HCT116 (cell line): ENCODE measurements around the gene TLCD1. TPM values are rescaled to one million over a fixed set of nuclear protein-coding genes. Genes with fewer than 3 reads are reported as not detected.

Experiments
- ATAC-seq: fragments of 200-7000 bp; cut with Tn5 transposase; 2 replicates; pipeline ENCODE4 v1.9.1; 2020; ENCODE audit warnings: mild to moderate bottlenecking, moderate library complexity
- BruUV-seq: library from RNA; stranded (reverse); fragments of 400-500 nt; replicated peaks from 2 replicates; lab custom pipeline; 2021; lab: Mats Ljungman, UMichigan
- CTCF ChIA-PET: fragments of 300-600 bp; sonication (Branson Sonifier 250); formaldehyde crosslinking; loops from one replicate; lab custom pipeline; 2021; ENCODE audit warnings: antibody characterized with exemption; lab: Charles Lee
- POLR2A ChIA-PET: fragments of 300-600, 350-600 bp; sonication (Branson Sonifier 250); formaldehyde crosslinking; loops from one replicate; lab custom pipeline; 2021; ENCODE audit warnings: antibody characterized with exemption; lab: Charles Lee
- RAD21 ChIA-PET, 2 experiments: fragments of 300-600 bp; sonication (Branson Sonifier 250); formaldehyde crosslinking; loops; one replicate each; lab custom pipeline; 2023; ENCODE audit warnings: low total read pairs in 2 of 2; ENCODE audit not compliant: uncharacterized antibody in 2 of 2, unreplicated experiment in 2 of 2, low non-redundant PET in 1 of 2; lab: Charles Lee
- DNase-seq: peaks from one replicate; pipeline ENCODE4 v3.0.0-alpha.2; 2010; ENCODE audit warnings: low read depth, low spot score
- H2AFZ ChIP-seq: fragments of 200-600 bp; shearing (Covaris generic), sonication (generic); 2 replicates; pipeline ENCODE4 v1.6.1; 2017; ENCODE audit warnings: low read depth, mixed run types, mixed read lengths, antibody characterized with exemption, low read length; ENCODE audit not compliant: poor library complexity, severe bottlenecking
- H3K27ac ChIP-seq: 2 replicates; pipeline ENCODE4 v1.5.1; 2012; ENCODE audit warnings: low read depth, low read length
- H3K27me3 ChIP-seq: fragments of 200-600 bp; sonication (generic); 2 replicates; pipeline ENCODE4 v1.6.1; 2016; ENCODE audit warnings: mixed run types, low read length, mixed read lengths; ENCODE audit not compliant: insufficient read depth
- H3K36me3 ChIP-seq, 2 experiments: fragments of 200-500 bp in 1 of 2; fragments of 200-600 bp in 1 of 2; sonication (Bioruptor generic) in 1 of 2; sonication (generic) in 1 of 2; 2 replicates each; pipeline versions ENCODE4 v1.5.1 to v1.6.1; 2014 to 2016; ENCODE audit warnings: low read length in 2 of 2, inconsistent platforms in 1 of 2, mixed read lengths in 1 of 2, mixed run types in 1 of 2; ENCODE audit not compliant: insufficient read depth in 2 of 2, control insufficient read depth in 1 of 2
- H3K4me1 ChIP-seq, 2 experiments: fragments of 200-600 bp in 1 of 2; sonication (generic) in 1 of 2; 2 replicates each; pipeline versions ENCODE4 v1.5.1 to v1.6.1; 2012 to 2017; ENCODE audit warnings: low read length in 2 of 2, inconsistent platforms in 1 of 2, mild to moderate bottlenecking in 1 of 2, mixed read lengths in 1 of 2, mixed run types in 1 of 2, moderate library complexity in 1 of 2; ENCODE audit not compliant: insufficient read depth in 2 of 2, control insufficient read depth in 1 of 2
- H3K4me2 ChIP-seq: fragments of 200-600 bp; sonication (generic); 2 replicates; pipeline ENCODE4 v1.6.1; 2017; ENCODE audit warnings: mixed run types, low read length, mixed read lengths
- H3K4me3 ChIP-seq, 2 experiments: fragments of 200-600 bp in 1 of 2; sonication (generic) in 1 of 2; replicated peaks in 1 of 2; 2 replicates each; pipeline ENCODE4 v1.5.1; 2011 to 2016; ENCODE audit warnings: low read length in 2 of 2, control low read depth in 1 of 2, low read depth in 1 of 2, mild to moderate bottlenecking in 1 of 2, mixed read lengths in 1 of 2, mixed run types in 1 of 2
- H3K79me2 ChIP-seq: fragments of 200-600 bp; sonication (generic); 2 replicates; pipeline ENCODE4 v1.6.1; 2017; ENCODE audit warnings: mild to moderate bottlenecking, mixed run types, low read length, moderate library complexity, mixed read lengths; ENCODE audit not compliant: insufficient read depth
- H3K9ac ChIP-seq: fragments of 200-600 bp; sonication (generic); 2 replicates; pipeline ENCODE4 v1.6.1; 2016; ENCODE audit warnings: low read length, mixed read lengths
- H3K9me2 ChIP-seq: fragments of 200-600 bp; sonication (generic), shearing (Covaris generic); 2 replicates; pipeline ENCODE4 v1.6.1; 2017; ENCODE audit warnings: mixed run types, mild to moderate bottlenecking, moderate library complexity; ENCODE audit not compliant: insufficient read depth
- H3K9me3 ChIP-seq, 2 experiments: fragments of 200-500 bp in 1 of 2; fragments of 200-600 bp in 1 of 2; sonication (Bioruptor generic) in 1 of 2; sonication (generic) in 1 of 2; 2 replicates each; pipeline ENCODE4 v1.6.1; 2014 to 2017; ENCODE audit warnings: low read length in 2 of 2, mixed read lengths in 2 of 2, inconsistent platforms in 1 of 2, low read depth in 1 of 2, mild to moderate bottlenecking in 1 of 2, mixed run types in 1 of 2, moderate library complexity in 1 of 2; ENCODE audit not compliant: control insufficient read depth in 1 of 2, insufficient read depth in 1 of 2
- H4K20me1 ChIP-seq: fragments of 200-600 bp; sonication (generic), shearing (Covaris generic); 2 replicates; pipeline ENCODE4 v1.6.1; 2017; ENCODE audit warnings: mixed run types, mild to moderate bottlenecking, moderate library complexity; ENCODE audit not compliant: insufficient read depth
- CBX3 ChIP-seq: IDR thresholded peaks from 2 replicates; pipeline ENCODE4 v1.6.1; 2012; ENCODE audit warnings: low read depth
- CEBPB ChIP-seq: IDR thresholded peaks from 2 replicates; pipeline ENCODE4 v1.6.1; 2012; ENCODE audit warnings: low read depth
- EGR1 ChIP-seq: IDR thresholded peaks from 2 replicates; pipeline ENCODE4 v1.6.1; 2012; ENCODE audit warnings: low read depth
- ELF1 ChIP-seq: IDR thresholded peaks from 2 replicates; pipeline ENCODE4 v1.6.1; 2012; ENCODE audit warnings: low read depth, borderline replicate concordance
- EZH2 ChIP-seq: fragments of 200-600 bp; sonication (generic); IDR thresholded peaks from 2 replicates; pipeline ENCODE4 v1.6.1; 2017; ENCODE audit warnings: antibody characterized with exemption, mixed run types
- FOSL1 ChIP-seq: IDR thresholded peaks from 2 replicates; pipeline ENCODE4 v1.6.1; 2012; ENCODE audit warnings: low read depth
- JUND ChIP-seq: IDR thresholded peaks from 2 replicates; pipeline ENCODE4 v1.6.1; 2012
- POLR2A ChIP-seq: IDR thresholded peaks from 2 replicates; pipeline ENCODE4 v1.7.0; 2011; ENCODE audit warnings: borderline replicate concordance; ENCODE audit not compliant: insufficient read depth, insufficient read length; ENCODE audit errors: extremely low read depth
- POLR2AphosphoS5 ChIP-seq: IDR thresholded peaks from 2 replicates; pipeline ENCODE4 v1.6.1; 2011; ENCODE audit warnings: mild to moderate bottlenecking, low read depth, low read length, moderate library complexity
- RAD21 ChIP-seq: IDR thresholded peaks from 2 replicates; pipeline ENCODE4 v1.6.1; 2012; ENCODE audit warnings: low read depth, mild to moderate bottlenecking
- SIN3A ChIP-seq: IDR thresholded peaks from 2 replicates; pipeline ENCODE4 v1.6.1; 2012; ENCODE audit warnings: low read depth
- TCF7L2 ChIP-seq: IDR thresholded peaks from 2 replicates; pipeline ENCODE4 v1.7.0; 2011; ENCODE audit warnings: borderline replicate concordance, inconsistent platforms; ENCODE audit not compliant: insufficient read depth, insufficient read length; ENCODE audit errors: extremely low read depth
- YY1 ChIP-seq: IDR thresholded peaks from 2 replicates; pipeline ENCODE4 v1.6.1; 2011; ENCODE audit warnings: low read length, low read depth, moderate library complexity, mild to moderate bottlenecking; ENCODE audit not compliant: insufficient replicate concordance; ENCODE audit errors: extremely low read depth
- ZFX ChIP-seq: fragments of 450-650 bp; IDR thresholded peaks from 2 replicates; pipeline ENCODE4 v1.6.1; 2017
- ZNF274 ChIP-seq: fragments of 200-500 bp; sonication (Bioruptor generic); IDR thresholded peaks from 2 replicates; pipeline ENCODE4 v1.6.1; 2014; ENCODE audit warnings: mild to moderate bottlenecking, low read depth, low read length, inconsistent platforms
- intact Hi-C: fragments of 100-400 bp; cut with micrococcal nuclease; formaldehyde crosslinking; loops from 2 replicates; pipeline ENCODE4 v1.10.0; 2022
- total RNA-seq: library from RNA; stranded (reverse); gene quantifications from one replicate; pipeline ENCODE4 v1.2.1, GENCODE V29; 2021; ENCODE audit not compliant: unreplicated experiment
- TF ChIP-seq, protein P1 (sequence below): IDR thresholded peaks from 2 replicates; pipeline ENCODE4 v1.6.1; 2012; ENCODE audit warnings: low read depth
- TF ChIP-seq, protein P2 (sequence below): IDR thresholded peaks from 2 replicates; pipeline ENCODE4 v1.6.1; 2011; ENCODE audit warnings: mild to moderate bottlenecking, low read length, moderate library complexity; ENCODE audit not compliant: insufficient replicate concordance; ENCODE audit errors: extremely low read depth
- TF ChIP-seq, protein P3 (sequence below): IDR thresholded peaks from 2 replicates; pipeline ENCODE4 v1.6.1; 2012

The TLCD1 gene
- total RNA-seq, 1 experiment from 2014 or later = 28.3 TPM

DNA sequence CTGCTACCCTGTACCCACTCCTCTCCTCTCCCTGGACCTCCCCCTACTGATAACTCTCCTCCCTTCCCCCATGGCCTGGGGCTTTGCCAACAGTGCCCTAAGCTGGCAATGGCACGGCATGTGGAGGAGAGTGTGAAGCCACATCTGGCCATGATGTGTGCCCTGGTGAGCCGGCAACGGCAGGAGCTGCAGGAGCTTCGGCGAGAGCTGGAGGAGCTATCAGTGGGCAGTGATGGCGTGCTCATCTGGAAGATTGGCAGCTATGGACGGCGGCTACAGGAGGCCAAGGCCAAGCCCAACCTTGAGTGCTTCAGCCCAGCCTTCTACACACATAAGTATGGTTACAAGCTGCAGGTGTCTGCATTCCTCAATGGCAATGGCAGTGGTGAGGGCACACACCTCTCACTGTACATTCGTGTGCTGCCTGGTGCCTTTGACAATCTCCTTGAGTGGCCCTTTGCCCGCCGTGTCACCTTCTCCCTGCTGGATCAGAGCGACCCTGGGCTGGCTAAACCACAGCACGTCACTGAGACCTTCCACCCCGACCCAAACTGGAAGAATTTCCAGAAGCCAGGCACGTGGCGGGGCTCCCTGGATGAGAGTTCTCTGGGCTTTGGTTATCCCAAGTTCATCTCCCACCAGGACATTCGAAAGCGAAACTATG is 23.0 kb upstream of the TLCD1 start:
- H3K4me1 ChIP-seq = peaks cover 22 to 46% of the 10 kb centered on the region in 2 experiments
- ChIA-PET RAD21 (interaction anchor here in 1 of 2 experiments (1.9 kb wide), 1 partner anchor 22 kb away, joined by 28 read pairs; the partner anchor contains the start of genes NEK8 and TLCD1), CTCF (interaction anchor here (3.8 to 13.6 kb wide), 2 partner anchors 13 to 22 kb away, joined by 41 to 207 read pairs; partner anchors contain the start of genes NEK8 and TLCD1), POLR2A (interaction anchor here (1.2 to 11.6 kb wide), 3 partner anchors 20 to 29 kb away, joined by 3 to 149 read pairs (median 5); partner anchors contain the start of genes NEK8, RPL23A and TLCD1)
- H3K27me3 ChIP-seq = no peaks in the 10 kb centered on the region
- H3K4me3 ChIP-seq = no peak overlapping the region
- H3K9ac ChIP-seq = no peak overlapping the region
- intact Hi-C loops = no loop called here
- TF ChIP-seq, protein P1, sequence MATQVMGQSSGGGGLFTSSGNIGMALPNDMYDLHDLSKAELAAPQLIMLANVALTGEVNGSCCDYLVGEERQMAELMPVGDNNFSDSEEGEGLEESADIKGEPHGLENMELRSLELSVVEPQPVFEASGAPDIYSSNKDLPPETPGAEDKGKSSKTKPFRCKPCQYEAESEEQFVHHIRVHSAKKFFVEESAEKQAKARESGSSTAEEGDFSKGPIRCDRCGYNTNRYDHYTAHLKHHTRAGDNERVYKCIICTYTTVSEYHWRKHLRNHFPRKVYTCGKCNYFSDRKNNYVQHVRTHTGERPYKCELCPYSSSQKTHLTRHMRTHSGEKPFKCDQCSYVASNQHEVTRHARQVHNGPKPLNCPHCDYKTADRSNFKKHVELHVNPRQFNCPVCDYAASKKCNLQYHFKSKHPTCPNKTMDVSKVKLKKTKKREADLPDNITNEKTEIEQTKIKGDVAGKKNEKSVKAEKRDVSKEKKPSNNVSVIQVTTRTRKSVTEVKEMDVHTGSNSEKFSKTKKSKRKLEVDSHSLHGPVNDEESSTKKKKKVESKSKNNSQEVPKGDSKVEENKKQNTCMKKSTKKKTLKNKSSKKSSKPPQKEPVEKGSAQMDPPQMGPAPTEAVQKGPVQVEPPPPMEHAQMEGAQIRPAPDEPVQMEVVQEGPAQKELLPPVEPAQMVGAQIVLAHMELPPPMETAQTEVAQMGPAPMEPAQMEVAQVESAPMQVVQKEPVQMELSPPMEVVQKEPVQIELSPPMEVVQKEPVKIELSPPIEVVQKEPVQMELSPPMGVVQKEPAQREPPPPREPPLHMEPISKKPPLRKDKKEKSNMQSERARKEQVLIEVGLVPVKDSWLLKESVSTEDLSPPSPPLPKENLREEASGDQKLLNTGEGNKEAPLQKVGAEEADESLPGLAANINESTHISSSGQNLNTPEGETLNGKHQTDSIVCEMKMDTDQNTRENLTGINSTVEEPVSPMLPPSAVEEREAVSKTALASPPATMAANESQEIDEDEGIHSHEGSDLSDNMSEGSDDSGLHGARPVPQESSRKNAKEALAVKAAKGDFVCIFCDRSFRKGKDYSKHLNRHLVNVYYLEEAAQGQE = no peak
- no peak for TF ChIP-seq ELF1
- no peak for TF ChIP-seq POLR2AphosphoS5
- TF ChIP-seq EGR1 = no peak
- no peak for TF ChIP-seq YY1
- no peak for TF ChIP-seq JUND
- TF ChIP-seq EZH2 = no peak
- no peak for TF ChIP-seq POLR2A
- TF ChIP-seq ZFX = no peak
- TF ChIP-seq, protein P2, sequence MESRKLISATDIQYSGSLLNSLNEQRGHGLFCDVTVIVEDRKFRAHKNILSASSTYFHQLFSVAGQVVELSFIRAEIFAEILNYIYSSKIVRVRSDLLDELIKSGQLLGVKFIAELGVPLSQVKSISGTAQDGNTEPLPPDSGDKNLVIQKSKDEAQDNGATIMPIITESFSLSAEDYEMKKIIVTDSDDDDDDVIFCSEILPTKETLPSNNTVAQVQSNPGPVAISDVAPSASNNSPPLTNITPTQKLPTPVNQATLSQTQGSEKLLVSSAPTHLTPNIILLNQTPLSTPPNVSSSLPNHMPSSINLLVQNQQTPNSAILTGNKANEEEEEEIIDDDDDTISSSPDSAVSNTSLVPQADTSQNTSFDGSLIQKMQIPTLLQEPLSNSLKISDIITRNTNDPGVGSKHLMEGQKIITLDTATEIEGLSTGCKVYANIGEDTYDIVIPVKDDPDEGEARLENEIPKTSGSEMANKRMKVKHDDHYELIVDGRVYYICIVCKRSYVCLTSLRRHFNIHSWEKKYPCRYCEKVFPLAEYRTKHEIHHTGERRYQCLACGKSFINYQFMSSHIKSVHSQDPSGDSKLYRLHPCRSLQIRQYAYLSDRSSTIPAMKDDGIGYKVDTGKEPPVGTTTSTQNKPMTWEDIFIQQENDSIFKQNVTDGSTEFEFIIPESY = no peak
- TF ChIP-seq FOSL1 = no peak
- TF ChIP-seq, protein P3, sequence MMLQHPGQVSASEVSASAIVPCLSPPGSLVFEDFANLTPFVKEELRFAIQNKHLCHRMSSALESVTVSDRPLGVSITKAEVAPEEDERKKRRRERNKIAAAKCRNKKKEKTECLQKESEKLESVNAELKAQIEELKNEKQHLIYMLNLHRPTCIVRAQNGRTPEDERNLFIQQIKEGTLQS = no peak
- TF ChIP-seq ZNF274 = no peak
- no peak for TF ChIP-seq RAD21
- TF ChIP-seq CEBPB = no peak
- TF ChIP-seq CBX3 = no peak
- TF ChIP-seq SIN3A = no peak
- no peak for TF ChIP-seq TCF7L2
- no peak for ATAC-seq
- peaks cover 32% of the 10 kb centered on the region; the same call in 1 of the 2 replicates for H4K20me1 ChIP-seq
- peaks cover 32 to 58% of the 10 kb centered on the region in 2 experiments for H3K36me3 ChIP-seq
- peaks cover 62% of the 10 kb centered on the region for H3K79me2 ChIP-seq
- no peak overlapping the region for H3K4me2 ChIP-seq
- H3K27ac ChIP-seq = peak overlapping the region; percentile 98
- H3K9me2 ChIP-seq = no peaks in the 10 kb centered on the region
- H3K9me3 ChIP-seq = no peaks in the 10 kb centered on the region
- no peak overlapping the region for H2AFZ ChIP-seq
- DNase-seq = no peak
- BruUV-seq = no TSS peak
